NCI-H345 treated with DMSO at 0.1 percent for 48 hours (cell line): ENCODE results near the gene ACOT12.
"Not testable (repeated sequence)": the region's sequence is repeated elsewhere in the genome, so short reads cannot be mapped to it uniquely, and the experiment has no call there.

ENCODE experiments used
- DNase-seq: peaks from one replicate; lab custom pipeline; 2025; ENCODE audit not compliant: unreplicated experiment; lab: John Stamatoyannopoulos, UW

The ACOT12 gene

DNA sequence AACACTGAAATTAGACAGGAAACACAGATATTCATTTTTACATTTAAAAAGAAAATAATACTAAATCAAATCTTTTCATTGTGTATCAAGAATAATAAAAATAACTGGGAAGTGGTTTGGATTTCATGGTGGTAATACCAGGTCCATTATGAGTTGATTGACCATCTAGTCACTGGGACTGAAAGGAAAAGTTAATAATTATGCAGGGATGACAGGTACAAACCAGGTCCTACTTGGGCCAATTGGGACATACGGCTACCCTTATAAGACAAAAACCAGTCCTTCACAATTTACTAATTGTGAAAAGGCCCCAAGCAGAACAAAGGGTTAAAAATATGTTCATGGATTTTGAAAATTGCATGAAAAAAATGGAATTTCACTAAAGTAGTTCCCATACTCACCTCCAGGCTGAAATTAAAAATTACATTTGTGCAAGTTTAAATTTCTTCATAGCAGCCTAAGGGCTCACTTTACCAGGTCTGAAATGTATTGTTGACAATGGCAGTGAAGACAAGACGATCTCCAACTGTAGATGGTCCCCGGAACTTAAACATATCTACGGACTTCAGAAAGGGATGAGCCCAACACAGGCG lies 48.4 kb downstream of the ACOT12 start:
- no peak for DNase-seq

DNA sequence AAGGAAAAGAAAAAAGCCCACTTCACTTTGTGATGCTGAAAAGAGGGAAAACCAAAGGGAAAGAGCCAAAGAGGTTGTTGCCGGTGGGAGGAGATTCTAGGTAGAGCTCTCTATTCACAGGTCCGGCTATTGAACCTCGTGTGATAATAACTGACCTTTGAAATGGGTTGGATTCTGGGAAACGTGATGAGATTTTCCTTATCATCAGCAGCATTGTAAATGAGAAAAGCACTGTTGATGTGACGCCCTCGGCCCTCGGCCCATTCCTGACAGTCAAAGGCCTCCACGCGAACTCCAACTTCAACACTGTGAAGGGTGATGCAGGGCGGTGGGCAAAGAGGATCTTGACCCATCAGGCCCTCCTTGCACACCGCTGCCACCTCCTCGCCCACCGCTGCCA lies 49.2 kb downstream of the ACOT12 start:
- DNase-seq: no peak

DNA sequence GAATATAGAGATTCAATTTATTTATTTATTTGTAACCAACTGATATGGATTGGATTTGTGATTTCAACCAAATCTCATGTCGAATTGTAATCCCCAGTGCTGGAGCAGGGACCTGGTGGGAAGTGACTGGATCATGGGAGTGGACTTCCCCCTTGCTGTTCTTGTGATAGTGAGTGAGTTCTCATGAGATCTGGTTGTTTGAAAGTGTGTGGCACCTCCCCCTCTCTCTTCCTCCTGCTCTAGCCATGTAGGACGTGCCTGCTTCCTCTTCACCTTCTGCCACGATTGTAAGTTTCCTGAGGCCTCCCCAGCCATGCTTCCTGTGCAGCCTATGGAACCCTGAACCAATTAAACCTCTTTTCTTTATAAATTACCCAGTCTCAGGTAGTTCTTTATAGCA lies 55.7 kb downstream of the ACOT12 start:
- not testable (repeated sequence) for DNase-seq

DNA sequence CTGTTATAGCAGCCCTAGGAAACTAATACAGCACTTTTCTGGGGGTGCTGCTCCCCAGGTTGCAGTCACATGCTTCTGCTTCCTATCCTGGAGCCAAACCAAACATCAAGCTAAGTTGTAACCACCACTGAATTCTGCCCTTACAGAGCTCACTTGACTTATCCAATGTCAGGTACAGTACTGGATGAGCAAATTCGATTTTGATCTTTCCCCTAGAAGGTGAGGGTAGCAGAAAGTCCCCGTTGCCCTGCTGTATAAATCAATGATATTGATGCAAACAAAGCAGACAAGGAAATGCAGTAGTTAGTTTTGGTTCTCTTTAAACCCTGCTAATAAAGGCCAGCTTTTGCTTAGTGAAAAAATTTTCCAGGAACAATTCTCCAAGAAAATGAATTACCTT lies 56.1 kb downstream of the ACOT12 start:
- no peak for DNase-seq

DNA sequence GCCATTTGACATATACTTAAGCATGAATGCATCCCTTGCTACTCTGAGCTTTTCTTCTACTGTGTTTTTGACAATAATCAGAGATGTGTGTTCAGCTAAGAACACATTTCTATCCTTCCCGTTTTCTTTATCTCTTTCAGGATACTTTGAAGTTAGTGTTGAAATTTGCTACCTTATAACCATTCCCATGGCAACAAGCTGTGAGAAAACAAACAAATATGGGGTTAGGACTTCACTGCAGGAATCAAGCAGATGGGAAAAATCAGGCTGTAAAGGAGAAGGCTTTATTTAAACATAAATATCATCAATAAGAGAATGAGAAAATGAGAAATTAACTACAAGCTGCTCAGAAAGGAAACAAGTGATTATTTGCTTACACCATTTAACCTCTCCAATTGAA lies 57.4 kb downstream of the ACOT12 start:
- no peak for DNase-seq

GRCh38 chr5:81335946-81336345 lies 58.0 kb downstream of the ACOT12 start:
- no peak for DNase-seq

- no peak for DNase-seq
These were observed 59.5 kb downstream of the ACOT12 start for GRCh38 chr5:81334304-81335061.

DNA sequence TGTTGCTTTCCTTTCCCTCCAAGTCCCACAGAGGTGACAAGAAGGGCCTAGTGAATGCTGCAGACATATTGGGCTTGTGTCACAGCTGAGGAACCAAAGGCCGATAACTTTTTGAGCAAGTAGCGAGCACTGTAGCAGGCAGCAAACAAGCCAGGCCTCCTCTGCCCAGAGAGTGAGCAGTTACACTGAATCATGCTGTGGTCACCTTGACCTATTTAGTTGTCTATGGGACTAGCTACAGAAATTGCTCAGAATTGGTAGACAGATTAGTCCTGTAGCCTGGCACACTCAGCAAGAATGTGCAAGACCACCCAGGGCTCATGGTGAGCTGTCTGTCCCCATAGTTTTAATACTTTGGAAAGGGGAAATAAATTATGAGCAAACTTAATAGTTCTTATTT lies 67.4 kb downstream of the ACOT12 start:
- DNase-seq: no peak

DNA sequence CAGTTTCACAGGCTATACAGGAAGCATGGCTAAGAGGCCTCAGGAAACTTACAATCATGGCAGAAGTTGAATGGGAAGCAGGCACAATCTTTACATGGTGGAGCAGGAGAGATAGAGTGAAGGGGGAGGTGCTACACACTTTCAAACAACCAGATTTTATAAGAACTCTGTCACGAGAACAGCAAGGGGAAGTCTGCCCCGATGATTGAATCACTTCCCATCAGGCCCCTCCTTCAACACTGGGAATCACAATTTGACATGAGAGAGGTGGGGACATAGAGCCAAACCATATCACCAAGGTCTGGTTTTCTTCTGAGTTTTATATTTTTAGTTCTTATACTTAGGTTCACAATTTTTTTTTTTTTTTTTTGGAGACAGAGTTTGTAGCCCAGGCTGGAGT lies 76.4 kb downstream of the ACOT12 start:
- no peak for DNase-seq

- no peak for DNase-seq
These were observed 77.4 kb downstream of the ACOT12 start for GRCh38 chr5:81316571-81316970.

DNA sequence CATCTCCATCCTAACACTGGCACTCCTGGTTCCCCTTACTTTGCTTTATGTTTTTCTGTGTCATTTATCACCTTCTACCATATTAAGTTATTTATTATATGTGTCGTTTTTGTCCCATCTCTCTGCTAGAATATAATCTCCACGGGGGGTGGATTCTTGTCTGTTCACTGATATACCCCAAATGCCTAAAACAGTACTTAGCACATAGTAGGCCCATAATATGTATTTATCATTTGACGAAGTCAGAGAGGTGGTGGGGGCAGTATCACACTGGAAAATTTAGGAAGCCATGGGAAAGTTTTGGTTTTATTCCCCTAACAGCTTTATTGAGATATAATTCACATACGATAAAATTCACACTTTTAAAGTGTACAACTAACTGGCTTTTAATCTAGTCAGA lies 78.1 kb downstream of the ACOT12 start:
- DNase-seq: no peak

GRCh38 chr5:81315336-81315735 lies 78.6 kb downstream of the ACOT12 start:
- DNase-seq: no peak

DNA sequence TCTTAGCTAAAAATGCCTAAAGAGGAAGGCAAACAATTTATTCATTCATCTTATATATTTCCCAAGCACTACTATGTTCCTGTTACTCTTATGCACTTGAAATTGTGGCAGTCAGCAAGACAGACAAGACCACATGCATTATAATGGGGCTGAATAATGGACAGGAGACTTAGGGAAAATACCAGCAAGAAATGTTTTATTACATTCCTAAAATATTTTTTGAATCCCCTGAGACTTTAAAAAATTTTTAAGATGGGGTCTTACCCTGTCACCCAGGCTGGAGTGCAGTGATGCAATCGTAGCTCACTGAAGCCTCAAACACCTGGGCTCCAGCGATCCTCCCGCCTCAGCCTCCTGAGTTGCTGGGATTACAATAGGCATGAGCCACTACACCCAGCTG lies 79.4 kb downstream of the ACOT12 start:
- no peak for DNase-seq

GRCh38 chr5:81313686-81314085 lies 80.2 kb downstream of the ACOT12 start:
- DNase-seq: no peak

GRCh38 chr5:81313278-81313677 lies 80.7 kb downstream of the ACOT12 start:
- no peak for DNase-seq

GRCh38 chr5:81310402-81311063 lies 83.4 kb downstream of the ACOT12 start:
- no peak for DNase-seq

GRCh38 chr5:81308836-81309235 lies 85.1 kb downstream of the ACOT12 start:
- DNase-seq: no peak

GRCh38 chr5:81305785-81306184 lies 88.1 kb downstream of the ACOT12 start:
- no peak for DNase-seq

GRCh38 chr5:81303563-81303962 lies 90.4 kb downstream of the ACOT12 start:
- no peak for DNase-seq

DNA sequence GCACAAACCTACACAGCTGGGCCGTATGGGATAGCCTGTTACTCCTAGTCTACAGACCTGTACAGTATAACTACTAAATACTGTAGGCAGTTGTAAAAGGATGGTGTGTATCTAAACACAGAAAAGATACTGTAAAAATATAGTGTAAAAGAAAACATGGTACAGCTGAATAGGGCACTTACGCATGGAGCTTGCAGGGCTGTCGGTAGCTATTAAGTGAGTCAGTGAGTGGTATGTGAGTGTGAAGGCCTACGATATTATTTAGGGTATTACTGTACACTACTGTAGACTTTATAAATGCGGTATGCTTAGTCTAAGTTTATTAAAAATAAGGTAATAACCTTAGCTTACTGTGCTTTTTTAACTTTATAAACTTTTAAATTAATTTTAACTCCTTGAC lies 91.3 kb downstream of the ACOT12 start:
- DNase-seq: no peak

- peak; percentile 76 for DNase-seq
These were observed 92.5 kb downstream of the ACOT12 start, which contains the start of gene ZCCHC9 for GRCh38 chr5:81301271-81302015. Gene ZCCHC9, plus strand, starts transcription at chr5:81301587. Its CDS starts 3,171 bp downstream, at chr5:81304758.

- DNase-seq: no peak
These were observed 93.0 kb downstream of the ACOT12 start for GRCh38 chr5:81300921-81301270.
